Activated naive CD4-positive, alpha-beta T cell treated with anti-CD3 and anti-CD28 coated beads, Interleukin-2, amount 10 ng/mL, durations not matched to agents 7 days and 5 days (primary cell): ENCODE data around the gene TMEM214.

ENCODE experiments used
- CTCF ChIA-PET: fragments of 350-600 bp; sonication (Branson Sonifier 250); formaldehyde crosslinking; loops from one replicate; lab custom pipeline; 2021; ENCODE audit warnings: antibody characterized with exemption; lab: Charles Lee
- DNase-seq: peaks from one replicate; pipeline ENCODE4 v3.0.0-alpha.2; 2020
- H3K27ac Mint-ChIP-seq: one replicate; pipeline ENCODE4 v1.8.0; 2021; ENCODE audit warnings: mild to moderate bottlenecking, moderate library complexity, mixed read lengths
- H3K27me3 Mint-ChIP-seq: one replicate; pipeline ENCODE4 v1.8.0; 2021; ENCODE audit warnings: mild to moderate bottlenecking, mixed read lengths
- H3K36me3 Mint-ChIP-seq: one replicate; pipeline ENCODE4 v1.8.0; 2021; ENCODE audit warnings: mixed read lengths
- H3K4me1 Mint-ChIP-seq: one replicate; pipeline ENCODE4 v1.8.0; 2021; ENCODE audit warnings: mixed read lengths
- H3K4me3 Mint-ChIP-seq: one replicate; pipeline ENCODE4 v1.8.0; 2021; ENCODE audit warnings: mild to moderate bottlenecking, moderate library complexity, mixed read lengths
- H3K9me3 Mint-ChIP-seq: one replicate; pipeline ENCODE4 v1.8.0; 2021; ENCODE audit warnings: mixed read lengths

Gene TMEM214

GRCh38 chr2:27003007-27003406 lies 29.8 kb upstream of the TMEM214 start:
- CTCF ChIA-PET, result interaction anchor here (1.8 kb wide), 1 partner anchor 41 kb away, joined by 5 read pairs; no protein-coding TSS in a partner anchor
- Mint-ChIP-seq H3K9me3 (no peaks in the 10 kb centered on the region), H3K27ac (no peak overlapping the region), H3K36me3 (no peaks in the 10 kb centered on the region), H3K4me1 (no peaks in the 10 kb centered on the region), H3K4me3 (no peak overlapping the region), H3K27me3 (peaks cover 25% of the 10 kb centered on the region)
- no peak for DNase-seq

- no peak for DNase-seq
- Mint-ChIP-seq H3K27ac (no peak overlapping the region), H3K4me1 (no peaks in the 10 kb centered on the region), H3K9me3 (no peaks in the 10 kb centered on the region), H3K4me3 (no peak overlapping the region), H3K36me3 (no peaks in the 10 kb centered on the region), H3K27me3 (peaks cover 24% of the 10 kb centered on the region)
- CTCF ChIA-PET, result interaction anchor here (1.8 to 2.0 kb wide), 2 partner anchors 13 to 42 kb away, joined by 5 to 8 read pairs; no protein-coding TSS in a partner anchor
Measured at GRCh38 chr2:27003857-27004256, 28.9 kb upstream of the TMEM214 start.

GRCh38 chr2:27006602-27007415 lies 26.0 kb upstream of the TMEM214 start:
- CTCF ChIA-PET, result interaction anchor here (0.7 to 1.9 kb wide), 4 partner anchors 10 to 161 kb away, joined by 3 to 7 read pairs (median 4); no protein-coding TSS in a partner anchor
- H3K9me3 Mint-ChIP-seq, result no peaks in the 10 kb centered on the region
- H3K36me3 Mint-ChIP-seq, result no peaks in the 10 kb centered on the region
- DNase-seq, result no peak
- peaks cover 2% of the 10 kb centered on the region for H3K4me1 Mint-ChIP-seq
- no peak overlapping the region for H3K4me3 Mint-ChIP-seq
- H3K27ac Mint-ChIP-seq, result no peak overlapping the region
- peaks cover 23% of the 10 kb centered on the region for H3K27me3 Mint-ChIP-seq

- Mint-ChIP-seq H3K27me3 (peaks cover 22% of the 10 kb centered on the region), H3K9me3 (no peaks in the 10 kb centered on the region), H3K27ac (no peak overlapping the region), H3K4me1 (peaks cover 2% of the 10 kb centered on the region), H3K4me3 (no peak overlapping the region), H3K36me3 (no peaks in the 10 kb centered on the region)
- DNase-seq, result no peak
- CTCF ChIA-PET, result interaction anchor here (0.7 to 1.9 kb wide), 4 partner anchors 9 to 162 kb away, joined by 3 to 7 read pairs (median 4); no protein-coding TSS in a partner anchor
Measured at GRCh38 chr2:27007416-27008374, 25.1 kb upstream of the TMEM214 start.

- no peak for DNase-seq
- peaks cover 21% of the 10 kb centered on the region for H3K27me3 Mint-ChIP-seq
- CTCF ChIA-PET, result no interaction called here
- peaks cover 2% of the 10 kb centered on the region for H3K4me1 Mint-ChIP-seq
- no peak overlapping the region for H3K4me3 Mint-ChIP-seq
- no peak overlapping the region for H3K27ac Mint-ChIP-seq
- no peaks in the 10 kb centered on the region for H3K9me3 Mint-ChIP-seq
- H3K36me3 Mint-ChIP-seq, result no peaks in the 10 kb centered on the region
Measured at GRCh38 chr2:27008678-27009077, 24.1 kb upstream of the TMEM214 start.

- H3K4me3 Mint-ChIP-seq, result no peak overlapping the region
- H3K4me1 Mint-ChIP-seq, result peaks cover 2% of the 10 kb centered on the region
- H3K9me3 Mint-ChIP-seq, result no peaks in the 10 kb centered on the region
- no peak for DNase-seq
- H3K27ac Mint-ChIP-seq, result no peak overlapping the region
- H3K36me3 Mint-ChIP-seq, result no peaks in the 10 kb centered on the region
- H3K27me3 Mint-ChIP-seq, result peaks cover 23% of the 10 kb centered on the region
- CTCF ChIA-PET, result interaction anchor here (1.2 kb wide), 1 partner anchor 48 kb away, joined by 4 read pairs; no protein-coding TSS in a partner anchor
Measured at GRCh38 chr2:27009083-27009482, 23.7 kb upstream of the TMEM214 start.

GRCh38 chr2:27009716-27010115 lies 23.0 kb upstream of the TMEM214 start:
- Mint-ChIP-seq H3K27ac (no peak overlapping the region), H3K4me3 (no peak overlapping the region), H3K4me1 (peaks cover 2% of the 10 kb centered on the region), H3K9me3 (no peaks in the 10 kb centered on the region), H3K27me3 (peaks cover 23% of the 10 kb centered on the region), H3K36me3 (no peaks in the 10 kb centered on the region)
- no peak for DNase-seq
- CTCF ChIA-PET, result interaction anchor here (1.2 kb wide), 1 partner anchor 48 kb away, joined by 4 read pairs; no protein-coding TSS in a partner anchor

GRCh38 chr2:27010139-27010538 lies 22.6 kb upstream of the TMEM214 start:
- Mint-ChIP-seq H3K9me3 (no peaks in the 10 kb centered on the region), H3K4me1 (peaks cover 2% of the 10 kb centered on the region), H3K27me3 (peaks cover 22% of the 10 kb centered on the region), H3K4me3 (no peak overlapping the region), H3K27ac (no peak overlapping the region), H3K36me3 (no peaks in the 10 kb centered on the region)
- no peak for DNase-seq
- CTCF ChIA-PET, result interaction anchor here (1.2 kb wide), 1 partner anchor 49 kb away, joined by 4 read pairs; no protein-coding TSS in a partner anchor

- Mint-ChIP-seq H3K4me3 (no peak overlapping the region), H3K9me3 (no peaks in the 10 kb centered on the region), H3K27ac (no peak overlapping the region), H3K4me1 (peaks cover 11% of the 10 kb centered on the region), H3K36me3 (no peaks in the 10 kb centered on the region), H3K27me3 (peaks cover 18% of the 10 kb centered on the region)
- DNase-seq, result no peak
- CTCF ChIA-PET, result interaction anchor here (8.5 kb wide), 1 partner anchor 49 kb away, joined by 176 read pairs; the partner anchor contains the start of gene MAPRE3
Measured at GRCh38 chr2:27013738-27014137, 19.0 kb upstream of the TMEM214 start.

- peaks cover 11% of the 10 kb centered on the region for H3K4me1 Mint-ChIP-seq
- no peaks in the 10 kb centered on the region for H3K36me3 Mint-ChIP-seq
- H3K27me3 Mint-ChIP-seq, result peaks cover 14% of the 10 kb centered on the region
- CTCF ChIA-PET, result interaction anchor here (1.1 to 8.5 kb wide), 5 partner anchors 18 to 65 kb away, joined by 3 to 176 read pairs (median 14); partner anchors contain the start of genes MAPRE3 and TMEM214
- H3K27ac Mint-ChIP-seq, result no peak overlapping the region
- no peak for DNase-seq
- H3K4me3 Mint-ChIP-seq, result no peak overlapping the region
- H3K9me3 Mint-ChIP-seq, result no peaks in the 10 kb centered on the region
Measured at GRCh38 chr2:27014771-27015433, 17.9 kb upstream of the TMEM214 start.

- Mint-ChIP-seq H3K27ac (no peak overlapping the region), H3K36me3 (no peaks in the 10 kb centered on the region), H3K4me1 (peaks cover 9% of the 10 kb centered on the region), H3K27me3 (peaks cover 10% of the 10 kb centered on the region), H3K9me3 (no peaks in the 10 kb centered on the region), H3K4me3 (no peak overlapping the region)
- CTCF ChIA-PET, result interaction anchor here (0.6 to 8.5 kb wide), 32 partner anchors 9 to 1890 kb away, joined by 3 to 176 read pairs (median 4); partner anchors contain the start of genes MAPRE3 and TMEM214
- peak; percentile 73 for DNase-seq
Measured at GRCh38 chr2:27016801-27017325, 15.9 kb upstream of the TMEM214 start.

GRCh38 chr2:27018142-27018541 lies 14.6 kb upstream of the TMEM214 start:
- no peak overlapping the region for H3K4me3 Mint-ChIP-seq
- H3K9me3 Mint-ChIP-seq, result no peaks in the 10 kb centered on the region
- CTCF ChIA-PET, result interaction anchor here (1.2 to 8.5 kb wide), 4 partner anchors 31 to 172 kb away, joined by 3 to 176 read pairs (median 13); partner anchors contain the start of gene MAPRE3
- no peak overlapping the region for H3K27ac Mint-ChIP-seq
- peaks cover 9% of the 10 kb centered on the region for H3K4me1 Mint-ChIP-seq
- H3K36me3 Mint-ChIP-seq, result peaks cover 3% of the 10 kb centered on the region
- DNase-seq, result no peak
- H3K27me3 Mint-ChIP-seq, result peaks cover 10% of the 10 kb centered on the region

- no peaks in the 10 kb centered on the region for H3K9me3 Mint-ChIP-seq
- no peak overlapping the region for H3K27ac Mint-ChIP-seq
- peaks cover 3% of the 10 kb centered on the region for H3K36me3 Mint-ChIP-seq
- no peak overlapping the region for H3K4me3 Mint-ChIP-seq
- CTCF ChIA-PET, result interaction anchor here (0.6 to 8.5 kb wide), 2 partner anchors 10 to 55 kb away, joined by 3 to 176 read pairs; partner anchors contain the start of gene MAPRE3
- H3K4me1 Mint-ChIP-seq, result peaks cover 9% of the 10 kb centered on the region
- H3K27me3 Mint-ChIP-seq, result peaks cover 4% of the 10 kb centered on the region
- no peak for DNase-seq
Measured at GRCh38 chr2:27019459-27019858, 13.3 kb upstream of the TMEM214 start.
